ENCODE measurements around the gene EEF2KMT.
"Not testable (repeated sequence)": the region's sequence is repeated elsewhere in the genome, so short reads cannot be mapped to it uniquely, and the experiment has no call there.

Gene EEF2KMT

DNA sequence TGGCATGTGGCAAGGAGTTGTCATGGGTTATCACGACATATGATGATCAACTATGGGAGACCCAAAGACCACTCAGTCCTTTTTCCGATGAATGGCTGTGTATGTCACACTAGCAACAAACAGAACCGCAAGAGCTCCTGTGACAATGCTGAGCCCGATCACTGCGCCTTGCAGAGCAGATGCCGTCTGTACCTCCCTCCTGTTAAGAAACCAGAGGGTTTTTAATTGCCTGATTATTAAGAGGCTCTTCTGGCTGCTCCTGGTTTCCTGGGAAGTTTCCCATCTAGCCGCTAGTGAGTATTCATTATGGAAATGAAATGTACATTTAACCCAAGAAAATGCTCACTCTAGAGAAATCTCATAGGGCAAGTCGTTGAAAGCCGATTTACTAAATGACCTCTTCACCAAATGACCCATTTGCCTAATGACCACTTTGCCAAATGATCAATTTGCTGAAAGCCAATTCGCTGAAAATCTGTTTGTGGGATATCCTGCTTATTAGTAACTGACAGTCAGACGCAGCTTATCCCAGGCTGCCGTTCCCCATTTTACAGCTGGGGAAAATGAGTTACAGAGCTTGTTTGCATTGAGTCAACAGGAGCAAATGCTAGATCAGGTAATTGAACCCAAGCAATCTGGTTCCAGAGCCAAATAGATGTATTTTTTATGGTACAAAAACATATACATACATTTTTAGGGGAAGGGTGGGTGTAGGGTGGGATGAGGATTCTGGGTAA lies 5.9 kb upstream of the EEF2KMT start:
- H3K4me1 ChIP-seq (ENCODE audit: control extremely low read depth in 1 of 4, control insufficient read depth in 4 of 4, insufficient read depth in 4 of 4, low read length in 3 of 4); H3K4me3 ChIP-seq (ENCODE audit: control insufficient read depth in 1 of 7, extremely low read depth in 1 of 7, insufficient read depth in 4 of 7, low read depth in 2 of 7, low read length in 6 of 7); POLR2A ChIA-PET; DNase-seq; H3K9me3 ChIP-seq (ENCODE audit: control extremely low read depth in 1 of 5, control insufficient read depth in 4 of 5, insufficient read depth in 2 of 5, low read depth in 1 of 5, low read length in 4 of 5); H3K27ac ChIP-seq (ENCODE audit: insufficient read depth in 1 of 2, low read depth in 1 of 2, low read length in 2 of 2, poor library complexity in 1 of 2, severe bottlenecking in 2 of 2); CTCF ChIA-PET; H3K36me3 ChIP-seq (ENCODE audit: control insufficient read depth in 4 of 4, insufficient read depth in 4 of 4, low read length in 3 of 4): not testable (repeated sequence)
- 94% methylated on average over 9 of the region's 12 CpGs for WGBS (ENCODE audit: insufficient coverage)
- H3K27me3 ChIP-seq (replicated peaks in 2 of 5; ENCODE audit: control insufficient read depth in 4 of 5, insufficient read depth in 5 of 5, low read length in 4 of 5): peaks cover 0 to 51% (median 4%) of the 10 kb centered on the region in 5 experiments

DNA sequence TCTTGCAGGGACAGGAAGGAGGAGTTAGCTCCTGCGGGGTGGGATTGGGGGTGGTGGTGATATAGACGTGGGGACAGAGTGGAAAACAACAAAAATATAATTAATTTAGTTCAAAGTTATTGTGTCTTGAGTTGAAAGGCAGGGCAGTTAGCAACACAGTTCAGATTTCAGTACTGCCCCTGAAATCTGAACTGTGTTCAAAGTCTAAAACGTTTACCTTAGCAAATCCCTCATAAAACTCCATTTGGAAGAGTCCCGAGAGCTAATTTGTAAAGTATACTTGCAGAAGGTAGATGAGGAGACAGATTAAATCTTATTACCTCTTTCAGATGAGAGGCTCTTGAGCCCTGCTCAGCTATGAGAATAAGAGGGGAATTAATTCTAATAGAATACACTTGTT lies 1.6 kb upstream of the EEF2KMT start:
- H3K27ac ChIP-seq (ENCODE audit: insufficient read depth in 1 of 2, low read depth in 1 of 2, low read length in 2 of 2, poor library complexity in 1 of 2, severe bottlenecking in 2 of 2); DNase-seq; H3K4me1 ChIP-seq (ENCODE audit: control extremely low read depth in 1 of 4, control insufficient read depth in 4 of 4, insufficient read depth in 4 of 4, low read length in 3 of 4); H3K9me3 ChIP-seq (ENCODE audit: control extremely low read depth in 1 of 5, control insufficient read depth in 4 of 5, insufficient read depth in 2 of 5, low read depth in 1 of 5, low read length in 4 of 5); POLR2A ChIA-PET; CTCF ChIA-PET; H3K36me3 ChIP-seq (ENCODE audit: control insufficient read depth in 4 of 4, insufficient read depth in 4 of 4, low read length in 3 of 4); H3K4me3 ChIP-seq (ENCODE audit: control insufficient read depth in 1 of 7, extremely low read depth in 1 of 7, insufficient read depth in 4 of 7, low read depth in 2 of 7, low read length in 6 of 7): not testable (repeated sequence)
- no CpG with 5 or more reads among the region's 4 CpGs for WGBS (ENCODE audit: insufficient coverage)
- peaks cover 0 to 34% (median 0%) of the 10 kb centered on the region in 5 experiments for H3K27me3 ChIP-seq (replicated peaks in 2 of 5; ENCODE audit: control insufficient read depth in 4 of 5, insufficient read depth in 5 of 5, low read length in 4 of 5)

DNA sequence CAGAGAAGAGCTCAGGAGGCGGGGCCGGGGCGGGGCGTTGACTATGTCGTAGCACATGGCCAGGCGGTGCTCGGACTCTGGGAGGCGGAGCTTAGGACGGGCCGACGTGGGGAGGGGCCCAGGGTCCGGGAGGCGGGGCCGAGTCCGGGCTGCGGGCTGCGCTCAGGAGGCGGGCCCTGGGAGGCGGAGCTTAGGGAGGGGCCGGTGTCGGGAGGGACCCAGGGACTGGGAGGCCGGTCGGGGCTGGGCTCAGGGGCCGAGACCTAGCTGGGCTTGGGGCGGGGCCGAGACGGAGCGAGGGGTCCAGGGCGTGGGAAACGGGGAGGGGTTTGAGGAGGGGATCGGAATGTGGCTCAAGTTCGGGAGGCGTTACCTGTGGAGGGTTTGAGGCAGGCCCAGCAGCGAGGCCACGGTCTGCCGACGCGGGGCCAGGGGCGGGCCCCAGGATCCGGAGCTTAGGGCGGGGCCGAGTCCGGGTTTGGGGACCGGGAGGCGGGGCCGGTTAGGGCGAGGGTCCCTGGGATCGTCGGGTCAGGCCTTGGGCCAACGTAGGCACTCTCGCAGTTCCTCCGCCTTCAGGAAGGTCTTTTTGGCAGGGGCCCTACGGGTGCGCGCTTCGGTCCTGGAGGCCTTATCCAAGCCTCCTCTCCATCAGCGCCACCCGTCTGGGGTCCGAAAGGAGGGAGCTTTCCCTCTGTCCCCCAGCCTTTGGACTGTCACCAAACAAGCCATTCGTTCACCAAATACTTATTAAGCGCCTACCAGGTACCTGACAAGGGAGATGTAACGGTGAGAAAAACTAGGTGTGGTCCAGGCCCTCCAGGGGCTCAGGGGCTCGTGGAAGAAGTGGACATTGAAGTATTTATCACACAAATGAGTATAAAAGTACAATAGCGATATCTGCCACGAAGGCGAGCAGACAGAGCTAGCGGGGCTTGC lies 895 bp upstream of the EEF2KMT start:
- CTCF ChIA-PET; H3K27ac ChIP-seq (ENCODE audit: insufficient read depth in 1 of 2, low read depth in 1 of 2, low read length in 2 of 2, poor library complexity in 1 of 2, severe bottlenecking in 2 of 2): not testable (repeated sequence)

DNA sequence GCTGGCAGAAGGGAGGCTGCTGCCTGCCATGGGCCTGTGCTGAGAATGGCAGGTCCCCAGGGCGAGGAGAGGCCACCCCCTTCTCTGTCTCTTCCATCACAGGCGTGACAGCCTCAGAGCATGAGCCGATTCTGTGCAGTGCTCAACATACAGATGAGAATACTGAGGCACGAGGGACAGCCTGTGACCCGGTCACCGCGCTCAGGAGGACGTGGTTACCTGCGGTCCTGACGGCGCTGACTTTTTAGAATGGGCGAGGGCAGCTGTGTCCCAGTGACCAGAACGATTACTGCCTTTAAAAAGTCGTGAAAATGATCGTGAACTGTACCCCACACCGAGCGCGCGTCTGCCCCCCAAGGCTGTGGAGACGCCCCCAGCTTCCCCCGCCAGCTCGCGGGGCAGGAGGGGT lies 530 bp downstream of the EEF2KMT start:
- Histone ChIP-seq H3K4me3 (ENCODE audit: control insufficient read depth in 1 of 7, extremely low read depth in 1 of 7, insufficient read depth in 4 of 7, low read depth in 2 of 7, low read length in 6 of 7) (peak overlapping the region; percentile 34 to 75 (median 52)), H3K27me3 (replicated peaks in 2 of 5; ENCODE audit: control insufficient read depth in 4 of 5, insufficient read depth in 5 of 5, low read length in 4 of 5) (peaks cover 0 to 20% (median 0%) of the 10 kb centered on the region in 5 experiments)
- H3K4me1 ChIP-seq (ENCODE audit: control extremely low read depth in 1 of 4, control insufficient read depth in 4 of 4, insufficient read depth in 4 of 4, low read length in 3 of 4); H3K36me3 ChIP-seq (ENCODE audit: control insufficient read depth in 4 of 4, insufficient read depth in 4 of 4, low read length in 3 of 4); H3K27ac ChIP-seq (ENCODE audit: insufficient read depth in 1 of 2, low read depth in 1 of 2, low read length in 2 of 2, poor library complexity in 1 of 2, severe bottlenecking in 2 of 2); H3K9me3 ChIP-seq (ENCODE audit: control extremely low read depth in 1 of 5, control insufficient read depth in 4 of 5, insufficient read depth in 2 of 5, low read depth in 1 of 5, low read length in 4 of 5); POLR2A ChIA-PET; CTCF ChIA-PET: not testable (repeated sequence)
- peak in 2 of 3 donors; percentile 56 to 68 for DNase-seq
- WGBS (ENCODE audit: insufficient coverage): 0% methylated on average over 20 of the region's 23 CpGs

More for the DNA sequence above, 895 bp upstream of the EEF2KMT start:
- H3K36me3 ChIP-seq (ENCODE audit: control insufficient read depth in 4 of 4, insufficient read depth in 4 of 4, low read length in 3 of 4); POLR2A ChIA-PET; H3K4me1 ChIP-seq (ENCODE audit: control extremely low read depth in 1 of 4, control insufficient read depth in 4 of 4, insufficient read depth in 4 of 4, low read length in 3 of 4); H3K9me3 ChIP-seq (ENCODE audit: control extremely low read depth in 1 of 5, control insufficient read depth in 4 of 5, insufficient read depth in 2 of 5, low read depth in 1 of 5, low read length in 4 of 5): not testable (repeated sequence)
- WGBS (ENCODE audit: insufficient coverage): 0% methylated on average over 27 of the region's 67 CpGs
- Histone ChIP-seq H3K27me3 (replicated peaks in 2 of 5; ENCODE audit: control insufficient read depth in 4 of 5, insufficient read depth in 5 of 5, low read length in 4 of 5) (peaks cover 0 to 31% (median 0%) of the 10 kb centered on the region in 5 experiments), H3K4me3 (ENCODE audit: control insufficient read depth in 1 of 7, extremely low read depth in 1 of 7, insufficient read depth in 4 of 7, low read depth in 2 of 7, low read length in 6 of 7) (peak overlapping the region; percentile 35 to 71 (median 54))
- DNase-seq: peak; percentile 33 to 56 (median 41)

DNA sequence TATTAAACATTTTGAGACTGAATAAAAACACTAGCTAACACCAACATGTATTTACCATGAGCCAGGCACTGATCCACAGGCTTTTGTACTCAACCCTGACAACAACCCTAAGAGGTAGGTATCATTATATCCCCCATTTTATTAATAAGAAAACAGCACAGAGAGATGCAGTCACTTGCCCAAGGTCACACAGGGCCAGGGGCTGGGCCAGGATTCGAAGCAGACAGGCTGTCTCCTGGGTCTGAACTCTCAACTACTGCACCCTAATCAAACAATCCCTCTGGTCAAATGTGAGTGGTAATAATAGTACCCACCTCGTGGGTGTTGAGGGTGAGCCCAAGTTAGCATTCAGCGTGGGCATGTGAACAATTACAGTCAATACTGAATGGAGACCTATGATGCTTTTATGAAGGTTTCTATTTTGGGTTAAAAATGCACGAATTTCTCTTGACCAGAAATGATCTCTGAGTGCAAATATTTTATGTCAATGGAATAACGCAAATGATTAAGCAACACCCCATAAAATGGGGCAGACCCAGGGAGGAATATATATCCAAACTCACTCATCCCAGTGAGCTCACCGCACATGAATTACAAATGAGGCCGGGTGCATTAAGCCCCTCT lies 1.0 kb downstream of the EEF2KMT start:
- CTCF ChIA-PET; H3K9me3 ChIP-seq (ENCODE audit: control extremely low read depth in 1 of 5, control insufficient read depth in 4 of 5, insufficient read depth in 2 of 5, low read depth in 1 of 5, low read length in 4 of 5); H3K27ac ChIP-seq (ENCODE audit: insufficient read depth in 1 of 2, low read depth in 1 of 2, low read length in 2 of 2, poor library complexity in 1 of 2, severe bottlenecking in 2 of 2); DNase-seq; H3K36me3 ChIP-seq (ENCODE audit: control insufficient read depth in 4 of 4, insufficient read depth in 4 of 4, low read length in 3 of 4); POLR2A ChIA-PET; H3K4me1 ChIP-seq (ENCODE audit: control extremely low read depth in 1 of 4, control insufficient read depth in 4 of 4, insufficient read depth in 4 of 4, low read length in 3 of 4): not testable (repeated sequence)
- WGBS (ENCODE audit: insufficient coverage): no CpG with 5 or more reads among the region's 7 CpGs
- Histone ChIP-seq H3K4me3 (ENCODE audit: control insufficient read depth in 1 of 7, extremely low read depth in 1 of 7, insufficient read depth in 4 of 7, low read depth in 2 of 7, low read length in 6 of 7) (peak overlapping the region in 4 of 7 experiments; percentile 52 to 75 (median 68)), H3K27me3 (replicated peaks in 2 of 5; ENCODE audit: control insufficient read depth in 4 of 5, insufficient read depth in 5 of 5, low read length in 4 of 5) (peaks cover 0 to 17% (median 0%) of the 10 kb centered on the region in 5 experiments)

DNA sequence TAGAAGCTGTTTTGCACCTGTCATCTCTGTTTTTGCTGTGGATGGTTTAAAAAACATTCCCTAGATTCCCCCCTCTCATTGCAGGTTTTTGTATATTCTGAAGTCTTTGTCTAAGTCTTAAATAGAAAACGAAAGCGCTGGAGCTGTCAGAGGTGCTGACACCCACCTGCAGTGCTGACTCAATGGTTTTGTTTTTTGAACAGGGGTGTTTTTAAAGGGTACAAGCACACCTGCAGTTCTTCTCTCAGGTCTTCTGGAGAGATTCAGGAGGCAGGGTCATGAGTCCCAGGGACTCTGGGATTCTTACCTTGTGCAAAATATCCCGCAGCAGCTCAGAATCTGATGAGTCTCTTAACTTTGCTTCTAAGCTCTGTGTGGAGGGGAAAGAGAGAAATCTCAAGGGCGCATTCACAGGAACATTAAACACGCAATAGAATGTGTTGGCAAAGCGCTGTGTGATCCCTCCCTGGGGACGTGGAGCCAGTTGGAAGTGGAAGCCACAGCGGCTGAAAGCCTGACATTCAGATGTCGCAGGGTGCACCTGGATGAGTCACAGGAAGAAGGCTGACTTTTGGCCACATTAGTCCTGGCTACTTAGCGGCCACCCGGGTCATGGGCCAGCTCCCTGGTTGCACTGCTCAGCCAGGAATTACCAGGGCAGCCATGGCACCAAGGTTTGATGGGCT lies 2.3 kb downstream of the EEF2KMT start:
- H3K27me3 ChIP-seq (replicated peaks in 2 of 5; ENCODE audit: control insufficient read depth in 4 of 5, insufficient read depth in 5 of 5, low read length in 4 of 5); H3K27ac ChIP-seq (ENCODE audit: insufficient read depth in 1 of 2, low read depth in 1 of 2, low read length in 2 of 2, poor library complexity in 1 of 2, severe bottlenecking in 2 of 2); POLR2A ChIA-PET; H3K4me1 ChIP-seq (ENCODE audit: control extremely low read depth in 1 of 4, control insufficient read depth in 4 of 4, insufficient read depth in 4 of 4, low read length in 3 of 4); H3K4me3 ChIP-seq (ENCODE audit: control insufficient read depth in 1 of 7, extremely low read depth in 1 of 7, insufficient read depth in 4 of 7, low read depth in 2 of 7, low read length in 6 of 7); DNase-seq; H3K36me3 ChIP-seq (ENCODE audit: control insufficient read depth in 4 of 4, insufficient read depth in 4 of 4, low read length in 3 of 4); H3K9me3 ChIP-seq (ENCODE audit: control extremely low read depth in 1 of 5, control insufficient read depth in 4 of 5, insufficient read depth in 2 of 5, low read depth in 1 of 5, low read length in 4 of 5): not testable (repeated sequence)
- 98% methylated on average over 7 of the region's 11 CpGs for WGBS (ENCODE audit: insufficient coverage)
- CTCF ChIA-PET: interaction anchor here (5.6 kb wide), 1 partner anchor 39 kb away, joined by 41 read pairs; no protein-coding TSS in a partner anchor

All from common myeloid progenitor, CD34-positive (primary cell).